ENCODE data around the gene CMC2. TPM values are rescaled to one million over a fixed set of nuclear protein-coding genes. Genes with fewer than 3 reads are reported as not detected.

The CMC2 gene
- total and polyA plus RNA-seq, 9 of the 15 experiments (the other 6 are each of a cell fraction or from before 2014, with no cell fraction given): 122 to 501 (median 172) TPM

DNA sequence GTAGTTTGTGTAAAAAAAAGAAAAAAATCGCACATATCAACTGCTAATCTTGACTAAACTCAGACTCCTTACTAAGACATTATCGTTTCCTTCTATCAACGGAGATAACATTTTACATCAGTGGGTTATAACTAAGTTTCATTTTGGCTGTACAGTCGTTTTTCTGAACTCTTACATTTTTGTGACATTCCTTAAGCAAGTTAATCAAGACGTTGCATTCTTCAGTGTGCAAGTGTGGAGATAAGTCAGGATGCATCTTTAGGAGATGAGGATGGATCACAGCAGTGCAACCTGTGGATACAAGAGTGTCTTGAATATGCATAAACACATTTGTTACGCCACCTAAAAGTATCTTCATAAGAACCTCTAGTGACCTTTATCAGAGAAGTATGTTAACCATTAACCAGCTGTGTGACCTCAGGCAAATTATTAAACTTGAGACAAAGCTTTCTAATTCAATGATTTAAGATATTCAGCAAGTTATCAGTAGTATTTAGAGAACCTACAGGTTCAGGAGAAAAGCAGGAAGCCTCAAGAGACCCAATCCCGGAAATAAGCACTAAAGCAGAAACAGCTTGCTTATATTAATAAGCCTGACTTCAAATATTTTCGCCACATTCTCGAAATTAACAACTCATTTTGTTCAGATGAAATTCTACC, 9.4 kb downstream of the CMC2 start:
- H3K27ac ChIP-seq (ENCODE audit: extremely low read depth, low read depth, low read length): no peak overlapping the region
- H3K9me1 ChIP-seq (ENCODE audit: control insufficient read depth, insufficient read depth, low read length): no peaks in the 10 kb centered on the region
- BruUV-seq (replicated peaks): no TSS peak
- H3K4me1 ChIP-seq (replicated peaks in 1 of 2; ENCODE audit: control insufficient read depth in 2 of 2, insufficient read depth in 2 of 2, low read length in 2 of 2): peaks cover 0 to 18% of the 10 kb centered on the region in 2 experiments; a peak in 2 of 5 replicates
- TF ChIP-seq ELF1 (tag; IDR thresholded peaks at IDR 0.05): 0 out of 2 replicates have a peak, but pooled peaks have one; percentile 26
- TF ChIP-seq RBBP5 (IDR thresholded peaks at IDR 0.05; ENCODE audit: borderline replicate concordance, insufficient read depth, low read length, poor library complexity, severe bottlenecking): no peak
- TF ChIP-seq HMBOX1 (IDR thresholded peaks at IDR 0.05): peak; percentile 56
- TF ChIP-seq, protein P1, sequence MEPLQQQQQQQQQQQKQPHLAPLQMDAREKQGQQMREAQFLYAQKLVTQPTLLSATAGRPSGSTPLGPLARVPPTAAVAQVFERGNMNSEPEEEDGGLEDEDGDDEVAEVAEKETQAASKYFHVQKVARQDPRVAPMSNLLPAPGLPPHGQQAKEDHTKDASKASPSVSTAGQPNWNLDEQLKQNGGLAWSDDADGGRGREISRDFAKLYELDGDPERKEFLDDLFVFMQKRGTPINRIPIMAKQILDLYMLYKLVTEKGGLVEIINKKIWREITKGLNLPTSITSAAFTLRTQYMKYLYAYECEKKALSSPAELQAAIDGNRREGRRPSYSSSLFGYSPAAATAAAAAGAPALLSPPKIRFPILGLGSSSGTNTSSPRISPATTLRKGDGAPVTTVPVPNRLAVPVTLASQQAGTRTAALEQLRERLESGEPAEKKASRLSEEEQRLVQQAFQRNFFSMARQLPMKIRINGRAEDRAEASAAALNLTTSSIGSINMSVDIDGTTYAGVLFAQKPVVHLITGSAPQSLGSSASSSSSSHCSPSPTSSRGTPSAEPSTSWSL (CRISPR knock-in tag; IDR thresholded peaks at IDR 0.05; ENCODE audit: borderline replicate concordance): no peak
- TF ChIP-seq IFI16 (CRISPR knock-in tag; IDR thresholded peaks at IDR 0.05): no peak
- TF ChIP-seq TEAD4 (IDR thresholded peaks at IDR 0.05; ENCODE audit: low read length): peak; percentile 48
- TF ChIP-seq TEAD4 (CRISPR knock-in tag; IDR thresholded peaks at IDR 0.05; ENCODE audit: borderline replicate concordance): no peak
- TF ChIP-seq CBFA2T3 (IDR thresholded peaks at IDR 0.05): peak; percentile 33
- peak; percentile 68 for TF ChIP-seq ZEB2 (IDR thresholded peaks at IDR 0.05)
- TF ChIP-seq ARNT (IDR thresholded peaks at IDR 0.05): 0 out of 4 replicates have a peak, but pooled peaks of 1 of the 2 experiments have one; percentile 32
- peak; percentile 74; the same call in 1 of the 2 replicates for TF ChIP-seq CTBP1 (IDR thresholded peaks at IDR 0.05; ENCODE audit: borderline replicate concordance)
- TF ChIP-seq KDM1A (IDR thresholded peaks at IDR 0.05): 0 out of 4 replicates have a peak, but pooled peaks of 1 of the 2 experiments have one; percentile 23
- TF ChIP-seq SP1 (CRISPR knock-in tag; IDR thresholded peaks at IDR 0.05): 0 out of 2 replicates have a peak, but pooled peaks have one; percentile 19
- TF ChIP-seq ZNF586 (CRISPR knock-in tag; conservative IDR thresholded peaks at IDR 0.05): no peak
- H3K36me3 ChIP-seq (ENCODE audit: control insufficient read depth, insufficient read depth, low read length): peaks cover 27% of the 10 kb centered on the region; the same call in 1 of the 3 replicates
- intact Hi-C loops (cut with micrococcal nuclease): no loop called here
- H3K79me2 ChIP-seq (ENCODE audit: control insufficient read depth, insufficient read depth, low read length): peaks cover 98% of the 10 kb centered on the region
- H3K27me3 ChIP-seq (ENCODE audit: control insufficient read depth in 2 of 2, insufficient read depth in 2 of 2, low read length in 2 of 2): no peaks in the 10 kb centered on the region
- no peak for FAIRE-seq
- no peak overlapping the region for H2AFZ ChIP-seq (ENCODE audit: low read depth, low read length)
- no peak for ATAC-seq
- H3K4me3 ChIP-seq: no peak overlapping the region
- H3K4me2 ChIP-seq (ENCODE audit: insufficient read depth, low read length): no peak overlapping the region; the same call in 1 of the 2 replicates
- DNase-seq (ENCODE audit: extremely low read depth in 1 of 4, low spot score in 3 of 4): peak in 1 of 4 experiments; percentile 21
- no peak overlapping the region for H3K9ac ChIP-seq (ENCODE audit: insufficient read depth in 1 of 2, low read depth in 2 of 2, low read length in 2 of 2)
- peaks cover 10% of the 10 kb centered on the region for H4K20me1 ChIP-seq (replicated peaks; ENCODE audit: control insufficient read depth, insufficient read depth, low read length)
- in situ Hi-C loops (cut with MboI): no loop called here
- WGBS (ENCODE audit: insufficient coverage, low coverage, missing lambda C conversion rate): 42% methylated on average over 9 of the region's 9 CpGs
- ChIA-PET CTCF (ENCODE audit: low intra/inter-chr PET ratio) (no interaction called here), POLR2A (interaction anchor here (0.8 kb wide), 1 partner anchor 10 kb away, joined by 3 read pairs; the partner anchor contains the start of genes CENPN and CMC2)
- no peaks in the 10 kb centered on the region for H3K9me3 ChIP-seq (replicated peaks; ENCODE audit: control insufficient read depth, insufficient read depth, low read depth, low read length)
